C4-2B (cell line): ENCODE measurements around the gene SLC9A7.

Source experiments
- CTCF ChIP-seq: fragments of 450-650 bp; conservative IDR thresholded peaks from 2 replicates; pipeline ENCODE4 v1.5.1; 2017; ENCODE audit warnings: mild to moderate bottlenecking
- ZFX ChIP-seq: fragments of 450-650 bp; IDR thresholded peaks from 2 replicates; pipeline ENCODE4 v1.6.1; 2017

DNA sequence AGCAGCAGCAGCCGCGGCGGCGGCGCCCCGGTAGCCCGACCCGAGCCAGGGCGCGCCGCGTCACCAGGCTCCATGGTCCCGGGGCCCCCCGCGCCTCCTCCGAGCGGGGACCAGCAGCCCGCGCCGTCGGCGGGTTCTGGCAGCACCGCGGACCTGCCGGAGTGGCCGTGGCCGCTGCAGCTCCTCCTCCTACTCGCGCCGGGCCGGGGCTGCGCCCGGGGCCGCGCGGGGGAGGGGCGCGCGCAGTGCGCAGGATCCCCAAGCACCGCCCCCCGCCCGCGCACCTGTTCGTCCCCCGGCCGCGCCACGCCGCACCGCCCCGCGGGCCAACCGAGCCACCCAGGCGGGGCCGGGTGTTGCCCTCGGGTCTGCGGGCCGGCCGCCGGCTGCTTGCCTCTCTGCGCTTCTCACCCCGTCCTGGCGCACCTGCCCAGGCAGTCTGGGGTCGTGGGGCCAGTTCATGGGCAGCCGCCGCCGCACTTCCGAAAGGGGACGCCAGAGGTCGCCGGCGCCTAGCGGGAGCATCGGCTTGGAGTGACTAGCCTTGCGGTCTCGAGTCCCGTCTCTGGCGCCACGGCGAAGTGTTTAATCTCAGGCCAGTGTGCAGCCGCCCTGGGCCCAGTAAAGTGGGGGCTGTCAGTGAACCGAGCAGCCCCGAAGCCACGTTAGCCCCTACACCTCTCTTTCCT, at the start of gene SLC9A7:
- peak; percentile 87 for TF ChIP-seq CTCF
- peak; percentile 48 for TF ChIP-seq ZFX
